GM12875 (cell line): Measurements from ENCODE around the gene EEIG1.
"Not testable (repeated sequence)": the region's sequence is repeated elsewhere in the genome, so short reads cannot be mapped to it uniquely, and the experiment has no call there.

Experiments used
- H3K4me3 ChIP-seq: one replicate; pipeline ENCODE4 v1.5.1; 2011; ENCODE audit warnings: low read depth, low read length, control low read depth
- CTCF ChIP-seq: IDR thresholded peaks from 2 replicates; pipeline ENCODE4 v1.5.1; 2011; ENCODE audit warnings: low read depth, mild to moderate bottlenecking, control low read depth, inconsistent platforms, low read length, moderate library complexity, borderline replicate concordance; ENCODE audit not compliant: insufficient read depth

EEIG1 gene

GRCh38 chr9:127980706-127981558 lies at the start of gene EEIG1:
Gene EEIG1, minus strand, starts transcription at chr9:127980989. Its CDS starts 852 bp downstream, at chr9:127980137.
- TF ChIP-seq CTCF = 0 out of 2 replicates have a peak, but pooled peaks have one; percentile 1
- peak within 1 kb of the TSS; percentile 76 for H3K4me3 ChIP-seq

DNA sequence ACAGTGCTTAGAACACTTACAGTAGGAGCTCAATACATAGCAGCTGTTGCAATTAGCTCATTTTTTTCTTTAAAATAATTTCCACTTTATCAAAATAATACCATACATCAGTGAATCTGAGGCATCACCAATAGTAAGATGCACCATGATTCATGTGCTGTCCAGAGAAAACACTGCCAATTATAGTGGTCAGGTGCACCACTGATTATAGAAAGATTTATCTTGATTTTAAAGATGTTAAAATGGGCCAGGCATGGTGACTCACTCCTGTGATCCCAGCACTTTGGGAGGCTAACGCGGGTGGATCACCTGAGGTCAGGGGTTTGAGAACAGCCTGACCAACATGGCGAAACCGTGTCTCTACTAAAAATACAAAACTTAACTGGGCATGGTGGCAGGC lies 46.9 kb upstream of the EEIG1 start:
- no peak for TF ChIP-seq CTCF
- H3K4me3 ChIP-seq = no peak overlapping the region

DNA sequence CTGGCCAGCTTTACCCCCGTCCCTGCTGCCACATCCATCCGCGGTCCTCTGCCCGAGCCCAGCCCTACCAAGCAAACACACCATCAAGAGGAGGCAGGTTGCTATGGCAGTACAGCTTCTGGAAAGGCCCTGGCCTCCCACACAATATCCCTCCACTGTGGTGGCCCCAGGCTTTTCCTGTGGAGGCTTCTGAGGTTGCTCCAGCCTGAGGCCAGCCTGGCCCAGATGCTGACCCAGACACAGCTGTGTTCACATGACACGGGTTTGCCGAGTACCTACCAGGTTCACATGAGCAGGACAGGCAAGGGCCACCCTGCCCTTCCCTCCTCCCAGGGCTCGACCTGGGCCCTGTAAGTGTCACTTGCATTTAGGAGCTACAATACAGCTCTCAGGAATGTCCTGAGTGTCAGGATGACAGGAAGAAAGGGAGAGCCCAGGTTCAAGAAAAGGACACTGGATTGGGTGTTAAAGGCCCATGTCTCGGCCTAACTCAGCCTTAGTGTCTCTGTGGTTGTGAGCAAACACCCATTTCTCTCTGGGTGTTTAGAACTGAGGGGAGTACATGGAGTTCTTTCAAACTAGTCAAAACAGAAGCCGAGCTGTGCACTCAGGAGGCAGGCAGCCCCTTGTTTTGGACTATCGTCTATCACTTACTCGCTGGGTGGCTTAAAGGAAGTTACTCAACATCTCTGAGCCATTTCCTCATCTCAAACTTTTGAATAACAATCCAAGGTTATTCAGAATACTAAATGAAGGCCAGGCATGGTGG lies 46.2 kb upstream of the EEIG1 start:
- no peak overlapping the region for H3K4me3 ChIP-seq
- TF ChIP-seq CTCF = no peak

DNA sequence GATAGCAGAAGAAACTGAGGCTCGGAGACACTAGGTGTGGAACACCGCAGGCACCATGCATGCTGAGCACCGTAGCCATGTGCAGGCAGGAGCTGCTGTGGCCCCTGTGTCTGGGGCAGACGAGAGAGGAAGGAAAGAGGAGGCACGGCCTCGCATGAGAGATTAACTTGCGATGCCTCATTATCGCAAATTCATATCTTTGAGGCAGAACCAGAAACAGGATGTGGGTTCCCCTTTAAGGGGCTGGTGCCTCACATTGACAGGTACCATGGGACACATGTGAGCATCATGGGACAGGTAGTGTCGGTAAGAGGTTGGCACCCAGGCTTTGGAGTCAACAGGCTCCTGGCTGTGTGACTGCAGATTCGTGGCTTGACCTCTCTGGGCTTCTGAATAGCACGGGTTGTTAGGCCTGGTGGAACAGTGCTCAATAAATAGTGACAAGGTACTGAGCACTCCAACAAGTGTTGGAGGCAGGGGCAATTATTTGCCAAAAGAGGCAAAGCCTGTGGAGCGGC lies 45.5 kb upstream of the EEIG1 start:
- no peak overlapping the region for H3K4me3 ChIP-seq
- TF ChIP-seq CTCF = no peak

DNA sequence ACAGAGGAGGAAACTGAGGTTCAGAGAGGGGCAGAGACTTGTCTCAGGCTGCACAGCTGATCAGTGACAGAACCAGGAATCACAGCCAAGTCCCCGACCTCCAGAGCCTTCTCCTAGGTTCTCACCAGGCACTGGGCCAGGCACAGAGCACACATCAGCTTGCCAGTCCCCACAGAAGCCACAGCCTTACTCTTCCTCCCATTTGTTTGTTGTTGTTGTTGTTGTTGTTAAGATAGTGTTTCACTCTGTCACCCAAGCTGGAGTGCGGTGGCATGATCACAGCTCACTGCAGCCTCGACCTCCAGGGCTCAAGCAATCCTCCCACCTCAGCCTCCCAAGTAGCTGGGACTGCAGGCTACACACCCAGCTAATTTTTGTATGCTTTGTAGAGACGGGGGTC lies 44.9 kb upstream of the EEIG1 start:
- H3K4me3 ChIP-seq = no peak overlapping the region
- TF ChIP-seq CTCF = no peak

- H3K4me3 ChIP-seq = no peak overlapping the region
- TF ChIP-seq CTCF = no peak
Measured at GRCh38 chr9:128024761-128025308, 44.0 kb upstream of the EEIG1 start.

DNA sequence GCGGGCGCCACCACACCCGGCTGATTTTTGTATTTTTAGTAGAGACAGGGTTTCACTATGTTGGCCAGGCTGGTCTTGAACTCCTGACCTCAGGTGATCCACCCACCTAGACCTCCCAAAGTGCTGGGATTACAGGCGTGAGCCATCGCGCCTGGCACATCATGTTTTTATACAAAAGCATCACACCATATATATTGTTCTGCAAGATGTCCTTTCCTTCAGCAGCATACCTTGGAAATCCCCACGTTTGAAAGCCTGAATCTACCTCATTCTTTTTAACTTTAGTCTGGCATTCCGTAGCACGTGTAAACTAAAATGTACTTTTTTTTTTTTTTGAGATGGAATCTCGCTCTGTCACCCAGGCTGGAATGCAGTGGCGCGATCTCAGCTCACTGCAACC lies 42.9 kb upstream of the EEIG1 start:
- not testable (repeated sequence) for H3K4me3 ChIP-seq
